Colonic mucosa (tissue), 4 donors: ENCODE data around the gene SCAMP1. TPM values are rescaled to one million over a fixed set of nuclear protein-coding genes. Genes with fewer than 3 reads are reported as not detected.

ENCODE experiments used
- DNase-seq: peaks from one replicate; pipeline ENCODE4 v3.0.0-alpha.2; 2020
- H3K27ac ChIP-seq: fragments of 200-600 bp; one replicate; pipeline ENCODE4 v1.8.0; 2021
- H3K27me3 ChIP-seq: fragments of 200-600 bp; one replicate; pipeline ENCODE4 v1.8.0; 2021
- H3K36me3 ChIP-seq: fragments of 200-600 bp; one replicate; pipeline ENCODE4 v1.8.0; 2021
- H3K4me1 ChIP-seq: fragments of 200-600 bp; one replicate; pipeline ENCODE4 v1.8.0; 2021; ENCODE audit warnings: mild to moderate bottlenecking
- H3K4me3 ChIP-seq: fragments of 200-600 bp; one replicate; pipeline ENCODE4 v1.8.0; 2021
- H3K9ac ChIP-seq, 2 donors: one replicate each; pipeline ENCODE4 v1.7.0; 2013; ENCODE audit warnings: control low read depth in 2 of 2, low read depth in 2 of 2, low read length in 2 of 2
- H3K9me3 ChIP-seq: fragments of 200-600 bp; one replicate; pipeline ENCODE4 v1.8.0; 2021
- intact Hi-C: fragments of 100-400 bp; cut with DNase I; formaldehyde crosslinking; loops from one replicate; pipeline ENCODE4 v1.14.1; 2022
- total RNA-seq, 2 donors: library from RNA; stranded (reverse); fragmentation: NEBNext Ultra II Directional in 1 of 2; extraction: Animal tissue kit (Norgen Biotek cat#: 25700) in 1 of 2; gene quantifications; one replicate each; pipeline ENCODE4 v1.2.1, GENCODE V29; 2021
- TF ChIP-seq, protein P1 (sequence below): fragments of 200-600 bp; IDR thresholded peaks from one replicate; pipeline ENCODE4 v1.8.0; 2022; ENCODE audit warnings: antibody characterized with exemption, mild to moderate bottlenecking
- donor health status: healthy.
- donor health status: DM: no; HTN: no; CAD: no.
- donor health status: DM: no; HTN: no; CAD: no.

Gene SCAMP1
- total RNA-seq, 2 donors from 2014 or later, result 26.4 to 53.5 TPM

DNA sequence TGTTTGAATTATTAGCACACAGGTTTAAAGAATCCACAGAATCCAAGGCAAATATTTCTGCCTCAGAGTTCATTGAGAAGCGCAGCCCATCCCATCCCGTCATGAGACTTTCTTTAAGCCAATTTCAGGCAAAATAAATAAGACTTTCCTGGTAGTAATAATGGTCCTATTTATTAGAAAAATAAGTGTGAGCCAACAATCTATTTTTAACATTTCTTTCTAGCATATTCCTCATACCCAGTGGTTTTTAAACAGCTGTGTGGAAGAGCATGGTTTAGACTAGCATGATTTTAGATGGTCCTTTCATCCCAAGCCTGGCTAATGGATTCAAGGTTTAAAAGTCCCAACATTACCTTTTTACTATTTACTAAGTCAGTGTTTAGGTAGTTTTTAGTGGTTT is 125.8 kb downstream of the SCAMP1 start:
- no peak for DNase-seq
- TF ChIP-seq, protein P1, sequence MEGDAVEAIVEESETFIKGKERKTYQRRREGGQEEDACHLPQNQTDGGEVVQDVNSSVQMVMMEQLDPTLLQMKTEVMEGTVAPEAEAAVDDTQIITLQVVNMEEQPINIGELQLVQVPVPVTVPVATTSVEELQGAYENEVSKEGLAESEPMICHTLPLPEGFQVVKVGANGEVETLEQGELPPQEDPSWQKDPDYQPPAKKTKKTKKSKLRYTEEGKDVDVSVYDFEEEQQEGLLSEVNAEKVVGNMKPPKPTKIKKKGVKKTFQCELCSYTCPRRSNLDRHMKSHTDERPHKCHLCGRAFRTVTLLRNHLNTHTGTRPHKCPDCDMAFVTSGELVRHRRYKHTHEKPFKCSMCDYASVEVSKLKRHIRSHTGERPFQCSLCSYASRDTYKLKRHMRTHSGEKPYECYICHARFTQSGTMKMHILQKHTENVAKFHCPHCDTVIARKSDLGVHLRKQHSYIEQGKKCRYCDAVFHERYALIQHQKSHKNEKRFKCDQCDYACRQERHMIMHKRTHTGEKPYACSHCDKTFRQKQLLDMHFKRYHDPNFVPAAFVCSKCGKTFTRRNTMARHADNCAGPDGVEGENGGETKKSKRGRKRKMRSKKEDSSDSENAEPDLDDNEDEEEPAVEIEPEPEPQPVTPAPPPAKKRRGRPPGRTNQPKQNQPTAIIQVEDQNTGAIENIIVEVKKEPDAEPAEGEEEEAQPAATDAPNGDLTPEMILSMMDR, result no peak
- H3K4me3 ChIP-seq, result no peak overlapping the region
- H3K36me3 ChIP-seq, result no peaks in the 10 kb centered on the region
- intact Hi-C loops, result no loop called here
- no peaks in the 10 kb centered on the region for H3K4me1 ChIP-seq
- H3K27ac ChIP-seq, result no peak overlapping the region
- no peaks in the 10 kb centered on the region for H3K27me3 ChIP-seq
- no peak overlapping the region for H3K9ac ChIP-seq
- no peaks in the 10 kb centered on the region for H3K9me3 ChIP-seq

DNA sequence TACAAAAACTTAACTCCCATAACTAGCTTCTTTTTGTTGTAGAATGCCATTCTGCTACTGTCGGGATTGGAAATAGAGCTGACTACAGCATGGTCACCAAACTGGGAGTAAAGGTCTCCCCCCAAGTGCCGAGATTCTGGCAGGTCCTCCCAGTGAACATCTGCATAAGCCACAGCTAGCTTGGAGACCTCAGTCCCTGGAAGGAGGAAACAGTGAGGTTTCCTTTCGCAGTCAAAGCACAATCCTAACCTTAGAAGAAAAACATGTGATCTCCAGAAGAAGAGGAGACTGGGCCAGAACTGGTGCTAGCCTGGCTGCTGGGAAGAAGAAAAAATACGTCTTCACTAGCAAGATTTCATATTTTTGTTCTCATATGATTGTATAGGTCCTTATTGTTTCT is 127.4 kb downstream of the SCAMP1 start:
- Histone ChIP-seq H3K27me3 (no peaks in the 10 kb centered on the region), H3K4me3 (no peak overlapping the region), H3K27ac (no peak overlapping the region), H3K36me3 (no peaks in the 10 kb centered on the region), H3K9me3 (no peaks in the 10 kb centered on the region), H3K4me1 (no peaks in the 10 kb centered on the region), H3K9ac (no peak overlapping the region)
- intact Hi-C loops, result no loop called here
- DNase-seq, result no peak
- TF ChIP-seq, protein P1, result no peak

DNA sequence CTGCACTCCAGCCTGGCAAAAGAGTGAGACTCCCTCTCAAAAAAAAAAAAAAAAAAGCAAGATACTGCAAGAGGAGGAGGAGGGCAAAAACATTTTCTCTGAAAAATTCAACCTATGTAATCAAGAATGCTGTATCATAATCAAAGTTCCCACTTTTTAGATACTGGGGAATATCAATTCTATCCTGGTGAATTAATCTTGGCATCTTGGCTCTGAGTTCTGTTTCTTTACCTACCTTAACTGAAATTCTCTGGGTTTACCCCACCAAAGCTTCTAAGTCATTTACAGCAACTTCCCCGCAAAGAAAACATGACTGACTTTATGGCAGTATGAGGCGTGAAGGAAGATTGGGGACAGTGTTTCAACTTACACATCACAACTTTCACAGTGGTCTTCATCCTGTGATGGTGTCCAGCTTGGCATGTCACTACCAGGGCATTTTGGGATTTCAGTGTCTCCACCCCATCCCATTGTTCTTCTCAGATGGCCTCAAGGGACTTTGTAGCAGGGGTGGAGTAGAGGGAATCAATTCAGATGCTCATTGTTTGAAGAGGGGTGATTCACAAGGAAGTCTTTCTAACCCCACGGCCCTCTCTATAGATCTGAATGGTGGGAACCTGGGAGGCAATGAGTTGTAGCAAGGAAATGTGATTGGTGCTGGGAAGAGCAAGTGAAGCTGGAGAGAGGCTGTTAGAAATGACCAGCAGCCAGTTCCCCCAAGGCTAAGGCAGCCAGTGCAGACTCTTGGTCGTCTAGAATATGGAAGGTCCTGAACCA is 130.5 kb downstream of the SCAMP1 start:
- DNase-seq, result no peak
- Histone ChIP-seq H3K4me3 (no peak overlapping the region), H3K9ac (no peak overlapping the region), H3K36me3 (no peaks in the 10 kb centered on the region), H3K9me3 (no peaks in the 10 kb centered on the region), H3K4me1 (no peaks in the 10 kb centered on the region), H3K27me3 (no peaks in the 10 kb centered on the region), H3K27ac (no peak overlapping the region)
- intact Hi-C loops, result no loop called here
- TF ChIP-seq, protein P1, result no peak

DNA sequence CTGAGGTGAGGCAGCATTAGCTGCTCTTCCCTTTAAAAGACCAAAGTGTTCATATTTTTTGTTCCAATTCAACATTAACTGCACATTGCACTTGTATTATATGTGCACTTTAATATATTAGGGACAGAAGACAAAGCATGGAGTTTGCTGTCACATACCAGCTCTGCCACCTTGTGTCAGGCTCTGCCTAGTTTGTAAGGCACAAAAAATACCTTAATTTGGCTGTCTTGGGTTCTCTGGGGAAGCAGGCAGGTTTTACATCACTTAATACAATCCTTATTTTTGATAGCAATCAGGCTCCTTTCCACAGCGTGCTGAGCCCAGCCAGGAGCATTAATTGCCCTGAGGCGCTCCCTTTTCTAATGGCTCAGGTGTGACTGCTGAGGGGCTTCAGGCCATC is 131.8 kb downstream of the SCAMP1 start:
- Histone ChIP-seq H3K36me3 (no peaks in the 10 kb centered on the region), H3K4me3 (no peak overlapping the region), H3K9me3 (no peaks in the 10 kb centered on the region), H3K9ac (no peak overlapping the region), H3K27ac (no peak overlapping the region), H3K27me3 (no peaks in the 10 kb centered on the region), H3K4me1 (no peaks in the 10 kb centered on the region)
- no peak for DNase-seq
- TF ChIP-seq, protein P1, result no peak
- intact Hi-C loops, result no loop called here

DNA sequence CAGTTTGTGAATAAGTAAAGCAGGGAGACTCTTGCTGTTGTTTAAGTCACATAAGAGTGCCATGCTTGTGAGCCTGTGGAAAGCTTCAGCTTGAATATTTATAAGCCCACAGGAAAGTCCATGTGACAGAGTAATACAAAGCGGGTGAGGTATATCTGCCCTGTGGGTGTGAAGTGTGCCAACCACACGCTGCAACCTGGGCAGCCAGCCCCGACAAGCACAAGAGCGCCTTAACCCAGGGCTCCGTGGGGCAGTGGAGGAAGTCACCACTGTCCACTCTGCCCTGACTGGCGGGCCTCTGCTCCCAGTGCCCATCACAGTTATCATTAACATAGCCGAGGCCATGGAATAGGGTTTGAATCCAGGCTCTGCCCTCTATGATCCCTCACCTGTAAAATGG is 132.2 kb downstream of the SCAMP1 start:
- TF ChIP-seq, protein P1, result no peak

More for the DNA sequence above, 132.2 kb downstream of the SCAMP1 start:
- Histone ChIP-seq H3K9me3 (no peaks in the 10 kb centered on the region), H3K27ac (no peak overlapping the region), H3K36me3 (no peaks in the 10 kb centered on the region), H3K27me3 (no peaks in the 10 kb centered on the region), H3K9ac (no peak overlapping the region), H3K4me1 (no peaks in the 10 kb centered on the region), H3K4me3 (no peak overlapping the region)
- DNase-seq, result peak; percentile 7
- intact Hi-C loops, result no loop called here
